AG04450 (cell line): ENCODE measurements around the gene ZBTB7A. TPM values are rescaled to one million over a fixed set of nuclear protein-coding genes. Genes with fewer than 3 reads are reported as not detected.
"Not testable (repeated sequence)": the region's sequence is repeated elsewhere in the genome, so short reads cannot be mapped to it uniquely, and the experiment has no call there.

ENCODE experiments used
- CTCF ChIA-PET: fragments of 300-600, 350-600 bp; formaldehyde crosslinking; extraction: SDS; loops from one replicate; lab custom pipeline; 2022; ENCODE audit warnings: antibody characterized with exemption, inconsistent platforms; lab: Charles Lee
- POLR2A ChIA-PET: fragments of 350-600 bp; formaldehyde crosslinking; extraction: SDS; loops from one replicate; lab custom pipeline; 2021; ENCODE audit warnings: antibody characterized with exemption, inconsistent platforms; lab: Yijun Ruan, JAX
- DNase-seq: peaks from one replicate; pipeline ENCODE4 v3.0.0-alpha.2; 2011; ENCODE audit warnings: low read depth, low spot score
- H3K27ac ChIP-seq: one replicate; pipeline ENCODE4 v1.5.1; 2012; ENCODE audit warnings: low read depth, low read length, control low read depth
- H3K27me3 ChIP-seq: one replicate; pipeline ENCODE4 v1.6.0; 2012; ENCODE audit warnings: low read length; ENCODE audit not compliant: control insufficient read depth, insufficient read depth
- H3K4me3 ChIP-seq: 2 replicates; pipeline ENCODE4 v1.5.1; 2011; ENCODE audit warnings: mild to moderate bottlenecking, low read depth, low read length, control low read depth
- H3K9me3 ChIP-seq: 2 replicates; pipeline ENCODE4 v1.5.1; 2012; ENCODE audit warnings: low read length; ENCODE audit not compliant: control insufficient read depth, insufficient read depth
- CTCF ChIP-seq: IDR thresholded peaks from 2 replicates; pipeline ENCODE4 v1.5.1; 2011; ENCODE audit warnings: low read depth, low read length, control low read depth, inconsistent platforms
- polyA plus RNA-seq: library from polyadenylated mRNA; depleted of rRNA; stranded (reverse); fragments of >200 nt; gene quantifications from 2 replicates; pipeline ENCODE4 v1.2.3, GENCODE V29; 2011

Gene ZBTB7A
- polyA plus RNA-seq, 1 experiment = 2.7 TPM

- DNase-seq = no peak
- Histone ChIP-seq H3K9me3 (no peaks in the 10 kb centered on the region; the same call in 1 of the 2 replicates), H3K4me3 (peak overlapping the region; percentile 39), H3K27me3 (no peaks in the 10 kb centered on the region), H3K27ac (peak overlapping the region; percentile 61)
- ChIA-PET POLR2A (interaction anchor here (1.4 kb wide), 1 partner anchor 25 kb away, joined by 8 read pairs; the partner anchor contains the start of gene EEF2), CTCF (interaction anchor here (5.4 kb wide), 1 partner anchor 22 kb away, joined by 39 read pairs; no protein-coding TSS in a partner anchor)
- TF ChIP-seq CTCF = no peak
Observed at GRCh38 chr19:4009990-4010807, 56.5 kb downstream of the ZBTB7A start.

DNA sequence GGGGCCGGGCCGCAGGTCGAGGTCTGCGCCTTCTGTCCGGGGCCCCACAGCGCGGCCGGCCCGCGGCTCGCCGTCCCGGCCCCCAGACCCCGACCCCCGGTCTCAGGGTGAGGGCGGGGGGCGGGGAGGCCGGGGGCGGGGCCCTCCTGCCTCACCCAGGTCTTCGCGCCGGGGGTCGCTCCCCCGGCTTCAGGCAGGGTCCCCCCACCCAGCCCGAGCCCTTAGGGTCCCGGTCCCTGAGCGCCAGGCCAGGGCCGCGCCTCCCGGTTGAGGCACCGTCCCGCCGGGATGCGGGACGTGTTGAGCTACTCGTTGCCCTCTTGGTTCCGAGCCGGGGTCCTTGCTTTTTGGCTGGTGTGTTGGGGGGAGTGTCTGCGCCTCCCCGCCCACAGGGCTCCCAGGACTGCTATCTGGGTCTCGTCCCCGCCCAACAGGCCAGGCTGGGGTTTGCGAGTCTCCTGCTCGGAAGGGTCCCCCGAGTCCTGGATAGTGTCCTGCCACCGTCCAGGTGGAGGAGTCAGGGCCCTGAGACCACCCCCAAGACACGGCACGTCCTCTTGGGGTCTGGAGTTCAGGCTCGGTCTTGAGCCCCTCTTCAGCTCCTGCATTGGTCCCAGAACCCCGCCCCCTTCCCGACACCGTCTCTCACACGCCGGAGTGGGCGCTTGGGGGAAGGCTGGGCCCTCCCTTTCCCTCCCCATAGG is 58.7 kb downstream of the ZBTB7A start:
- Histone ChIP-seq H3K4me3 (peak overlapping the region; percentile 94), H3K27me3 (no peaks in the 10 kb centered on the region), H3K9me3 (no peaks in the 10 kb centered on the region; the same call in 1 of the 2 replicates), H3K27ac (no peak overlapping the region)
- ChIA-PET POLR2A (interaction anchor here (0.6 to 1.3 kb wide), 5 partner anchors 17 to 109 kb away, joined by 3 to 6 read pairs (median 3); partner anchors contain the start of gene EEF2), CTCF (interaction anchor here (5.4 kb wide), 1 partner anchor 20 kb away, joined by 39 read pairs; no protein-coding TSS in a partner anchor)
- TF ChIP-seq CTCF = no peak
- no peak for DNase-seq

GRCh38 chr19:4007021-4007835 is 59.5 kb downstream of the ZBTB7A start, which contains the start of gene PIAS4:
TSS of gene PIAS4 (plus strand) at chr19:4007736. CDS start at chr19:4007761, 25 bp downstream.
- H3K4me3 ChIP-seq = peak within 1 kb of the TSS; percentile 94
- ChIA-PET CTCF (interaction anchor here (0.6 to 5.4 kb wide), 2 partner anchors 19 to 244 kb away, joined by 5 to 39 read pairs; partner anchors contain the start of gene MRPL54), POLR2A (interaction anchor here (0.6 to 1.3 kb wide), 7 partner anchors 17 to 109 kb away, joined by 3 to 11 read pairs (median 4); partner anchors contain the start of gene EEF2)
- DNase-seq = peak; percentile 69
- TF ChIP-seq CTCF = no peak
- H3K27ac ChIP-seq = no peak within 1 kb of the TSS
- H3K27me3 ChIP-seq = no peaks in the 10 kb centered on the region
- no peaks in the 10 kb centered on the region; the same call in 1 of the 2 replicates for H3K9me3 ChIP-seq

- ChIA-PET CTCF (interaction anchor here (5.4 kb wide), 1 partner anchor 17 kb away, joined by 39 read pairs; no protein-coding TSS in a partner anchor), POLR2A (interaction anchor here (0.7 kb wide), 2 partner anchors 20 to 33 kb away, joined by 3 to 8 read pairs; partner anchors contain the start of gene EEF2)
- DNase-seq, H3K27ac ChIP-seq, H3K27me3 ChIP-seq, H3K4me3 ChIP-seq, H3K9me3 ChIP-seq: not testable (repeated sequence)
Observed at GRCh38 chr19:4005436-4005835, 61.3 kb downstream of the ZBTB7A start.

DNA sequence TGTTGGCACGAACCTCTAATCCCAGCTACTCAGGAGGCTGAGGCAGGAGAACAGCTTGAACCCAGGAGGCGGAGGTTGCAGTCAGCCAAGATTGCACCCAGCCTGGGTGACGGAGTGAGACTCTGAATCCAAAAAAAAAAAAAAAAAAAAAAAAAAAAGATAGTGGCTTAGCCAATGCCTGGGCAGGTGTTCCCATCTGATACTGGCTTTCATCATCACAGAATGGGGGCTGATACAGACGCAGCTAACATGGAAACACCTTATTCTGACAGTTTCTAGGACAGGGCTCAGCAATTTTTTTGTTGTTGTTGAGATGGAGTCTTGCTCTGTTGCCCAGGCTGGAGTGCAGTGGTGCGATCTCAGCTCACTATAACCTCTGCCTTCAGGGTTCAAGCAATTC is 65.9 kb downstream of the ZBTB7A start:
- CTCF ChIA-PET = interaction anchor here (1.1 to 1.8 kb wide), 2 partner anchors 10 to 13 kb away, joined by 7 to 15 read pairs; no protein-coding TSS in a partner anchor
- H3K27ac ChIP-seq, POLR2A ChIA-PET, H3K27me3 ChIP-seq, H3K4me3 ChIP-seq, H3K9me3 ChIP-seq, DNase-seq: not testable (repeated sequence)

- CTCF ChIA-PET = interaction anchor here (3.6 kb wide), 1 partner anchor 11 kb away, joined by 12 read pairs; no protein-coding TSS in a partner anchor
- H3K27ac ChIP-seq, POLR2A ChIA-PET, DNase-seq, H3K4me3 ChIP-seq, H3K27me3 ChIP-seq, H3K9me3 ChIP-seq: not testable (repeated sequence)
Observed at GRCh38 chr19:3998667-3999412, 67.9 kb downstream of the ZBTB7A start.
